PC-3 (cell line): ENCODE measurements around the gene MAN1B1. TPM values are rescaled to one million over a fixed set of nuclear protein-coding genes. Genes with fewer than 3 reads are reported as not detected.

ENCODE experiments used
- ATAC-seq: fragments of 200-7000 bp; cut with Tn5 transposase; 2 replicates; pipeline ENCODE4 v1.9.1; 2020; ENCODE audit warnings: mild to moderate bottlenecking, moderate library complexity
- BruUV-seq: library from RNA; stranded (reverse); fragments of 400-500 nt; replicated peaks from 2 replicates; lab custom pipeline; 2021; lab: Mats Ljungman, UMichigan
- CTCF ChIA-PET: fragments of 300-600 bp; sonication (Branson Sonifier 250); formaldehyde crosslinking; loops from one replicate; lab custom pipeline; 2022; ENCODE audit warnings: antibody characterized with exemption; lab: Charles Lee
- POLR2A ChIA-PET: fragments of 300-600 bp; sonication (Branson Sonifier 250); formaldehyde crosslinking; loops from one replicate; lab custom pipeline; 2022; ENCODE audit warnings: antibody characterized with exemption; ENCODE audit not compliant: unreplicated experiment; lab: Charles Lee
- DNase-seq: peaks from one replicate; pipeline ENCODE4 v3.0.0-alpha.2; 2015
- H2AFZ ChIP-seq: fragments of 300-600 bp; sonication (generic); 2 replicates; pipeline ENCODE4 v1.6.0; 2016; ENCODE audit warnings: antibody characterized with exemption, low read length
- H3F3A ChIP-seq: fragments of 300-600 bp; sonication (generic); one replicate; pipeline ENCODE4 v1.6.0; 2017; ENCODE audit warnings: antibody characterized with exemption, low read length, control low read depth, mild to moderate bottlenecking; ENCODE audit not compliant: unreplicated experiment
- H3K27ac ChIP-seq: fragments of 300-600 bp; sonication (generic); 2 replicates; pipeline ENCODE4 v1.5.1; 2016; ENCODE audit warnings: mild to moderate bottlenecking, low read length
- H3K27me3 ChIP-seq: fragments of 300-600 bp; sonication (generic); 2 replicates; pipeline ENCODE4 v1.6.1; 2016; ENCODE audit warnings: low read length, mixed read lengths
- H3K36me3 ChIP-seq: fragments of 300-600 bp; sonication (generic); 2 replicates; pipeline ENCODE4 v1.6.1; 2016; ENCODE audit warnings: low read depth, mixed run types, low read length, mixed read lengths
- H3K4me1 ChIP-seq: fragments of 300-600 bp; sonication (generic); 2 replicates; pipeline ENCODE4 v1.5.1; 2016; ENCODE audit warnings: low read length; ENCODE audit not compliant: insufficient read depth
- H3K4me2 ChIP-seq: fragments of 300-600 bp; sonication (generic); 2 replicates; pipeline ENCODE4 v1.6.0; 2016; ENCODE audit warnings: low read length
- H3K4me3 ChIP-seq: fragments of 300-600 bp; sonication (generic); 2 replicates; pipeline ENCODE4 v1.5.1; 2016; ENCODE audit warnings: mild to moderate bottlenecking, low read length, mixed read lengths
- H3K79me2 ChIP-seq: fragments of 300-600 bp; sonication (generic); 2 replicates; pipeline ENCODE4 v1.6.1; 2017; ENCODE audit warnings: low read length, mixed read lengths
- H3K9ac ChIP-seq: fragments of 300-600 bp; sonication (generic); 2 replicates; pipeline ENCODE4 v1.6.0; 2016; ENCODE audit warnings: mild to moderate bottlenecking, low read length
- H3K9me2 ChIP-seq: fragments of 300-600 bp; sonication (generic); replicated peaks from 2 replicates; pipeline ENCODE4 v1.6.1; 2016; ENCODE audit warnings: mixed run types, low read length, mixed read lengths
- H3K9me3 ChIP-seq: fragments of 300-600 bp; sonication (generic); 2 replicates; pipeline ENCODE4 v1.6.1; 2016; ENCODE audit warnings: low read length, mixed read lengths
- H4K20me1 ChIP-seq: fragments of 300-600 bp; sonication (generic); 2 replicates; pipeline ENCODE4 v1.6.1; 2016; ENCODE audit warnings: low read length, mixed read lengths
- CTCF ChIP-seq: fragments of 300-600 bp; sonication (generic); conservative IDR thresholded peaks from 2 replicates; pipeline ENCODE4 v1.5.1; 2017; ENCODE audit warnings: antibody characterized with exemption, low read depth, mild to moderate bottlenecking, low read length
- EZH2 ChIP-seq: fragments of 300-600 bp; sonication (generic); IDR thresholded peaks from one replicate; pipeline ENCODE4 v1.6.1; 2017; ENCODE audit warnings: antibody characterized with exemption, mild to moderate bottlenecking, low read length; ENCODE audit not compliant: unreplicated experiment
- EZH2phosphoT487 ChIP-seq: fragments of 300-600 bp; sonication (generic); IDR thresholded peaks from 2 replicates; pipeline ENCODE4 v1.6.1; 2018; ENCODE audit warnings: mild to moderate bottlenecking, antibody characterized with exemption, low read length, borderline replicate concordance
- intact Hi-C: fragments of 100-400 bp; cut with micrococcal nuclease; formaldehyde crosslinking; loops from 2 replicates; pipeline ENCODE4 v1.9.0; 2023
- total RNA-seq: library from RNA; depleted of rRNA; stranded (reverse); fragments of >200 nt; gene quantifications from 2 replicates; pipeline ENCODE4 v1.2.3, GENCODE V29; 2014

Gene MAN1B1
- total RNA-seq, 1 experiment from 2014 or later: 65.5 TPM

- CTCF ChIA-PET: no interaction called here
Measured at GRCh38 chr9:137073992-137074399, 12.8 kb upstream of the MAN1B1 start.

GRCh38 chr9:137074657-137075274 lies 12.0 kb upstream of the MAN1B1 start:
- no peaks in the 10 kb centered on the region for H3F3A ChIP-seq
- no peaks in the 10 kb centered on the region for H3K9me3 ChIP-seq
- H3K9ac ChIP-seq: no peak overlapping the region
- ATAC-seq: no peak
- TF ChIP-seq EZH2 (no peak), CTCF (no peak), EZH2phosphoT487 (no peak)
- no peak overlapping the region for H3K27ac ChIP-seq
- BruUV-seq: no TSS peak
- H2AFZ ChIP-seq: no peak overlapping the region
- H3K27me3 ChIP-seq: no peaks in the 10 kb centered on the region
- no peak overlapping the region for H3K4me3 ChIP-seq
- no peaks in the 10 kb centered on the region for H3K9me2 ChIP-seq
- no peak overlapping the region for H3K4me2 ChIP-seq
- POLR2A ChIA-PET: no interaction called here
- no peaks in the 10 kb centered on the region for H4K20me1 ChIP-seq
- DNase-seq: no peak
- peaks cover 5% of the 10 kb centered on the region; the same call in 1 of the 2 replicates for H3K4me1 ChIP-seq
- no peaks in the 10 kb centered on the region for H3K36me3 ChIP-seq
- intact Hi-C loops: no loop called here
- CTCF ChIA-PET: interaction anchor here (0.5 kb wide), 1 partner anchor 271 kb away, joined by 3 read pairs; no protein-coding TSS in a partner anchor
- peaks cover 8% of the 10 kb centered on the region for H3K79me2 ChIP-seq

More at GRCh38 chr9:137073992-137074399, 12.8 kb upstream of the MAN1B1 start:
- H3F3A ChIP-seq: no peaks in the 10 kb centered on the region
- H4K20me1 ChIP-seq: peaks cover 6% of the 10 kb centered on the region; the same call in 1 of the 2 replicates
- no peak for DNase-seq
- TF ChIP-seq EZH2phosphoT487 (no peak), EZH2 (no peak), CTCF (no peak)
- POLR2A ChIA-PET: no interaction called here
- no peak overlapping the region for H2AFZ ChIP-seq
- no peak overlapping the region for H3K27ac ChIP-seq
- intact Hi-C loops: no loop called here
- ATAC-seq: no peak
- no peaks in the 10 kb centered on the region for H3K36me3 ChIP-seq
- H3K9me3 ChIP-seq: no peaks in the 10 kb centered on the region
- H3K9ac ChIP-seq: no peak overlapping the region
- no peak overlapping the region for H3K4me2 ChIP-seq
- H3K27me3 ChIP-seq: no peaks in the 10 kb centered on the region
- H3K4me3 ChIP-seq: no peak overlapping the region
- H3K79me2 ChIP-seq: peaks cover 16% of the 10 kb centered on the region
- no peaks in the 10 kb centered on the region for H3K9me2 ChIP-seq
- peaks cover 8% of the 10 kb centered on the region; the same call in 1 of the 2 replicates for H3K4me1 ChIP-seq
- no TSS peak for BruUV-seq

- DNase-seq (no peak), ATAC-seq (no peak)
- no TSS peak for BruUV-seq
- no peak for TF ChIP-seq CTCF
- no peak for TF ChIP-seq EZH2
- TF ChIP-seq EZH2phosphoT487: no peak
- ChIA-PET CTCF (interaction anchor here (0.5 kb wide), 1 partner anchor 270 kb away, joined by 3 read pairs; no protein-coding TSS in a partner anchor), POLR2A (no interaction called here)
- Histone ChIP-seq H3K36me3 (no peaks in the 10 kb centered on the region), H3F3A (no peaks in the 10 kb centered on the region), H3K79me2 (peaks cover 8% of the 10 kb centered on the region; the same call in 1 of the 2 replicates), H3K9me2 (no peaks in the 10 kb centered on the region), H3K4me3 (no peak overlapping the region), H4K20me1 (no peaks in the 10 kb centered on the region), H3K27ac (no peak overlapping the region), H3K9me3 (no peaks in the 10 kb centered on the region), H3K4me1 (peaks cover 5% of the 10 kb centered on the region; the same call in 1 of the 2 replicates), H3K4me2 (no peak overlapping the region), H3K27me3 (no peaks in the 10 kb centered on the region), H3K9ac (no peak overlapping the region), H2AFZ (no peak overlapping the region)
- intact Hi-C loops: no loop called here
Measured at GRCh38 chr9:137075275-137075775, 11.5 kb upstream of the MAN1B1 start.
